Left ventricle myocardium inferior (tissue), 1 donor: ENCODE data around the gene PTPRG. TPM values are rescaled to one million over a fixed set of nuclear protein-coding genes. Genes with fewer than 3 reads are reported as not detected.
A peak's percentile ranks its signal among the peaks of the same experiment; 100 is the strongest.

Source experiments
- DNase-seq: peaks from one replicate; pipeline ENCODE4 v3.0.0-alpha.2; 2020
- H3K27ac ChIP-seq: fragments of 200-600 bp; replicated peaks from 2 replicates; pipeline ENCODE4 v1.8.0; 2021
- H3K27me3 ChIP-seq: fragments of 200-600 bp; 2 replicates; pipeline ENCODE4 v1.8.0; 2021; ENCODE audit warnings: low read depth
- H3K36me3 ChIP-seq: fragments of 200-600 bp; 2 replicates; pipeline ENCODE4 v1.8.0; 2021
- H3K4me1 ChIP-seq: fragments of 200-600 bp; 2 replicates; pipeline ENCODE4 v1.8.0; 2021
- H3K4me3 ChIP-seq: fragments of 200-600 bp; 2 replicates; pipeline ENCODE4 v1.8.0; 2021; ENCODE audit warnings: mild to moderate bottlenecking, moderate library complexity
- H3K9me3 ChIP-seq: fragments of 200-600 bp; replicated peaks from 2 replicates; pipeline ENCODE4 v1.8.0; 2021
- CTCF ChIP-seq: fragments of 200-600 bp; IDR thresholded peaks from 2 replicates; pipeline ENCODE4 v1.8.0; 2021; ENCODE audit warnings: antibody characterized with exemption, mild to moderate bottlenecking, borderline replicate concordance
- intact Hi-C: fragments of 100-400 bp; cut with micrococcal nuclease; formaldehyde crosslinking; loops from one replicate; pipeline ENCODE4 v1.11.0; 2022
- total RNA-seq: library from RNA; stranded (reverse); fragmentation: NEBNext Ultra II Directional; extraction: Animal tissue kit (Norgen Biotek cat#: 25700); gene quantifications from one replicate; pipeline ENCODE4 v1.2.1, GENCODE V29; 2021
- donor health status: DM: no; HTN: yes; CAD: no; lungs with severe emphysema.

The PTPRG gene
- total RNA-seq, 1 donor from 2014 or later, result 29.6 TPM

- H3K27me3 ChIP-seq, result no peaks in the 10 kb centered on the region
- no peak overlapping the region for H3K27ac ChIP-seq
- no peaks in the 10 kb centered on the region for H3K9me3 ChIP-seq
- intact Hi-C loops, result no loop called here
- DNase-seq, result no peak
- no peaks in the 10 kb centered on the region for H3K4me1 ChIP-seq
- no peaks in the 10 kb centered on the region for H3K36me3 ChIP-seq
- no peak overlapping the region for H3K4me3 ChIP-seq
- peak; percentile 29 for TF ChIP-seq CTCF
Measured at GRCh38 chr3:62312201-62312600, 750.8 kb downstream of the PTPRG start.

GRCh38 chr3:62316525-62316924 is 755.2 kb downstream of the PTPRG start:
- H3K4me1 ChIP-seq, result peaks cover 15% of the 10 kb centered on the region
- H3K9me3 ChIP-seq, result peaks cover 7% of the 10 kb centered on the region
- TF ChIP-seq CTCF, result no peak
- DNase-seq, result no peak
- H3K27ac ChIP-seq, result no peak overlapping the region
- intact Hi-C loops, result no loop called here
- peaks cover 3% of the 10 kb centered on the region for H3K27me3 ChIP-seq
- no peak overlapping the region for H3K4me3 ChIP-seq
- H3K36me3 ChIP-seq, result peaks cover under 1% of the 10 kb centered on the region

GRCh38 chr3:62318365-62318751 is 757.0 kb downstream of the PTPRG start:
- Histone ChIP-seq H3K4me1 (peaks cover 15% of the 10 kb centered on the region), H3K27ac (peak overlapping the region; percentile 78)
- intact Hi-C loops, result no loop called here

GRCh38 chr3:62318752-62319569 is 757.6 kb downstream of the PTPRG start:
- Histone ChIP-seq H3K27me3 (peaks cover 3% of the 10 kb centered on the region), H3K4me3 (peak overlapping the region; percentile 72), H3K36me3 (peaks cover 17% of the 10 kb centered on the region), H3K4me1 (peaks cover 15% of the 10 kb centered on the region), H3K27ac (peak overlapping the region; percentile 78), H3K9me3 (peaks cover 7% of the 10 kb centered on the region)
- DNase-seq, result peak; percentile 81
- intact Hi-C loops, result no loop called here
- no peak for TF ChIP-seq CTCF

More at GRCh38 chr3:62318365-62318751, 757.0 kb downstream of the PTPRG start:
- Histone ChIP-seq H3K36me3 (peaks cover 17% of the 10 kb centered on the region), H3K9me3 (peaks cover 7% of the 10 kb centered on the region), H3K27me3 (peaks cover 3% of the 10 kb centered on the region), H3K4me3 (peak overlapping the region; percentile 72)
- no peak for TF ChIP-seq CTCF
- DNase-seq, result no peak

GRCh38 chr3:62319570-62320243 is 758.3 kb downstream of the PTPRG start:
- Histone ChIP-seq H3K4me1 (peaks cover 15% of the 10 kb centered on the region), H3K4me3 (peak overlapping the region; percentile 72), H3K36me3 (peaks cover 17% of the 10 kb centered on the region), H3K27ac (peak overlapping the region; percentile 78), H3K27me3 (peaks cover 3% of the 10 kb centered on the region), H3K9me3 (peaks cover 7% of the 10 kb centered on the region)
- no peak for DNase-seq
- intact Hi-C loops, result no loop called here
- TF ChIP-seq CTCF, result no peak
